Left ventricle myocardium inferior (tissue), 1 donor: Measurements from ENCODE around the gene KCNG3. TPM values are rescaled to one million over a fixed set of nuclear protein-coding genes. Genes with fewer than 3 reads are reported as not detected.

ENCODE experiments used
- DNase-seq: peaks from one replicate; pipeline ENCODE4 v3.0.0-alpha.2; 2020
- H3K27ac ChIP-seq: fragments of 200-600 bp; replicated peaks from 2 replicates; pipeline ENCODE4 v1.8.0; 2021
- H3K27me3 ChIP-seq: fragments of 200-600 bp; 2 replicates; pipeline ENCODE4 v1.8.0; 2021; ENCODE audit warnings: low read depth
- H3K36me3 ChIP-seq: fragments of 200-600 bp; 2 replicates; pipeline ENCODE4 v1.8.0; 2021
- H3K4me1 ChIP-seq: fragments of 200-600 bp; 2 replicates; pipeline ENCODE4 v1.8.0; 2021
- H3K4me3 ChIP-seq: fragments of 200-600 bp; 2 replicates; pipeline ENCODE4 v1.8.0; 2021; ENCODE audit warnings: mild to moderate bottlenecking, moderate library complexity
- H3K9me3 ChIP-seq: fragments of 200-600 bp; replicated peaks from 2 replicates; pipeline ENCODE4 v1.8.0; 2021
- CTCF ChIP-seq: fragments of 200-600 bp; IDR thresholded peaks from 2 replicates; pipeline ENCODE4 v1.8.0; 2021; ENCODE audit warnings: antibody characterized with exemption, mild to moderate bottlenecking, borderline replicate concordance
- intact Hi-C: fragments of 100-400 bp; cut with micrococcal nuclease; formaldehyde crosslinking; loops from one replicate; pipeline ENCODE4 v1.11.0; 2022
- total RNA-seq: library from RNA; stranded (reverse); fragmentation: NEBNext Ultra II Directional; extraction: Animal tissue kit (Norgen Biotek cat#: 25700); gene quantifications from one replicate; pipeline ENCODE4 v1.2.1, GENCODE V29; 2021
- donor health status: DM: no; HTN: yes; CAD: no; lungs with severe emphysema.

Gene KCNG3
- total RNA-seq, 1 donor from 2014 or later: not detected

GRCh38 chr2:42392191-42392590, 101.6 kb downstream of the KCNG3 start:
- TF ChIP-seq CTCF: no peak
- Histone ChIP-seq H3K9me3 (no peaks in the 10 kb centered on the region), H3K4me1 (no peaks in the 10 kb centered on the region), H3K36me3 (no peaks in the 10 kb centered on the region), H3K27ac (no peak overlapping the region), H3K27me3 (peaks cover 5% of the 10 kb centered on the region), H3K4me3 (no peak overlapping the region)
- DNase-seq: no peak
- intact Hi-C loops: no loop called here

Other genes starting within 250 kb of the KCNG3 start
- gene COX7A2L, start 132.8 kb downstream of the KCNG3 start, total RNA-seq: 109 TPM
- 18.1 TPM for gene MTA3, start 74.7 kb upstream of the KCNG3 start, total RNA-seq